Activated naive CD4-positive, alpha-beta T cell (primary cell): ENCODE measurements around the gene EIF3F.
A peak's percentile ranks its signal among the peaks of the same experiment; 100 is the strongest.
"Not testable (repeated sequence)": the region's sequence is repeated elsewhere in the genome, so short reads cannot be mapped to it uniquely, and the experiment has no call there.

ENCODE experiments used
- DNase-seq, 4 experiments: peaks; one replicate each; lab custom pipeline; 2025; lab: John Stamatoyannopoulos, UW

Gene EIF3F

GRCh38 chr11:7986768-7987559, at the start of gene EIF3F:
Gene EIF3F (plus strand): TSS chr11:7987337. CDS start chr11:7987353, 16 bp downstream.
- DNase-seq: peak; percentile 63 to 83 (median 70)

DNA sequence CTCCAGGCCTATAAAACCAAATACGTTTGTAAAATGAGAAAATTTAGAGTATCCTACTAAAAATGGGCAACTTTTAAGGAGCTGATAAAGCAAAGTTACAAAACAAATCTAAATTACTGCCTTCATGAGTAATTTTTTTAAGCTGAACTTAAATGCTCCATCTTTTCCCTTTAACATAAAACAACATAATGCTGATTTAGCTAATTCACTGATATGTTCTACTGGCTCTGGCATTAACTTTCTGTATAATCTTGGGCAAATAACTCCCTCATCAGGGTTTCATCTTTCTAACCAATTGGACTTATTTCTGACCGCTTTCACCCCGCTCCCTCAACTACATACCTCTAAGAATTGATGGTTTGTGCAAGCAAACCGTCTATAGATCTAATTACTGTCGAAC, 46.0 kb upstream of the EIF3F start:
- DNase-seq: no peak

- no peak for DNase-seq
Measured at GRCh38 chr11:7941608-7942007, 45.5 kb upstream of the EIF3F start, which contains the start of gene OR10A3. Gene OR10A3 (minus strand): TSS chr11:7941708. CDS start chr11:7939520, 2,188 bp downstream.

DNA sequence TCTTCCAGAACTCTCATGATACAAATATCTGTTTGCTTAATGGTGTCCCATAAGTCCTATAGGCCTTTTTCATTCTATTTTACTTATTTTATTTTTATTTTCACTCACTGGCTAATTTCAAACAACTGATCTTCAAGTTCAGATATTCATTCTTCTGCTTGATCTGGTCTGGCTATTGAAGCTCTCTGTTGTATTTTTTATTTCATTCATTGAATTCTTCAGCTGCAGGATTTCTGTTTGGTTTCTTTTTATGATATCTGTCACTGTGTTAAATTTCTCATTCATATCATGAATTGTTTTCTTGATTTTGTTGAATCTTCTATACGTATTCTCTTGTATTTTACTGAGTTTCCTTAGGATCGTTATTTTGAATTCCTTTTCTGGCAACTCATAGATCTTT, 43.0 kb upstream of the EIF3F start:
- no peak for DNase-seq

GRCh38 chr11:7949934-7950333, 37.2 kb upstream of the EIF3F start:
- DNase-seq: no peak

- DNase-seq: no peak
Measured at GRCh38 chr11:7955191-7955590, 31.9 kb upstream of the EIF3F start.

GRCh38 chr11:7964261-7964660, 22.9 kb upstream of the EIF3F start:
- no peak for DNase-seq

DNA sequence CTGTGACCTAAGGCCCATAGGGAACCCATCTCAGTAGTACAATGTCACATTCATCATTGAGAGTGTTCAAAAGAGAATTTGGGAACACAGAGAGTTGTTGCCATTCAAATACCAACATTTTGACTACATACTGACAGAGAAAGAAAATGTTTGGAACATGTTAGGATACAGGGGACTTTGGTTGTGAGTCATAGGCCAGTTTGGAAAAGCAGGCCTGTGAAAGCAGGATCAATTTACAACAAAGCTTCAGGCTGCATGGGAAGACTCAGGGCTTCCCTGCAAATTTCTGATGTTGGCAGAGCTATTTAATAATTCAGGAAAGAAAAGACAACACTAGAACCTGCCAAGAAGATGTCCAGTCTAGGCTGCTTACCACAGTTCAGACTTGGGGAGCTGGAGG, 22.3 kb upstream of the EIF3F start:
- DNase-seq: no peak

- DNase-seq: no peak
Measured at GRCh38 chr11:7965386-7965785, 21.8 kb upstream of the EIF3F start, which contains the start of gene NLRP10. Gene NLRP10 (minus strand): TSS chr11:7965447. CDS start chr11:7963495, 1,952 bp downstream.

DNA sequence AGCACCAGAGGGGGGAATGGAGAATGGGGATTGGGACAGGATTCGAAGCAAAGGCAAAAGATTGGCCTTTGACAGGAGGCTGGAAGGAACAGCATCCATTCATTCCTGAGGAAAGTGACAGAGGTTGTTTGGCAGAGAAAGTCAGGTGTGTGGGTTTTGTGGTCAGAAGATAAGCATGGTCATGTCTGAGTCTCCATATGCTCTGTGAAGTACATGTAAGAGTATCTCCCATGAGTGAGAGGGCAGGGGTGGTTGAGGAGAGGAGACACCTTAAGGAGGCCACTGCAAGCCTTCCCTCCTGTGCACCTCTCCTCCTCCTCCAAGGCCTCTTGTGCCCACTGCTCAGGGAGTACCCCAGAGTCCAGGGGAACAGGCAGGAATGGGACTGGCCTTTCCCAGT, 20.0 kb upstream of the EIF3F start:
- no peak for DNase-seq

DNA sequence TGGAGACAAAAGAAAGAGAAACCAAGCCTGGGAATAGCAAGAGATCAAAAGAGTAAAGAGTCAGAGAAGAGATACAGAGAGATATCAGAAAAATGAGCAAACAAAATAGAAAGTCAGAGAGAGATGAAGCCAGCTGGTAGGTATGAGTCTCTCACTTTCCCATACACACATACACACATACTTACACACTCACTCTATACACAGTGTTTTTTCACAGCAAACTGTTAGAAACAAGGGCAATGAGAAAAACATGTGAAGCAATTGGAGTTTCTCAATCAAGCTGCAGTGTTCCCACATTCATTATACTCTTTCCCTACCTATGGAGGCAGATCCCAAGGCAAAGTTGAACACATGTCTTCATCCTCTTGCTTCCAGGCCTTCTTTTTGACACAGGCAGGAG, 19.3 kb upstream of the EIF3F start:
- DNase-seq: no peak

DNA sequence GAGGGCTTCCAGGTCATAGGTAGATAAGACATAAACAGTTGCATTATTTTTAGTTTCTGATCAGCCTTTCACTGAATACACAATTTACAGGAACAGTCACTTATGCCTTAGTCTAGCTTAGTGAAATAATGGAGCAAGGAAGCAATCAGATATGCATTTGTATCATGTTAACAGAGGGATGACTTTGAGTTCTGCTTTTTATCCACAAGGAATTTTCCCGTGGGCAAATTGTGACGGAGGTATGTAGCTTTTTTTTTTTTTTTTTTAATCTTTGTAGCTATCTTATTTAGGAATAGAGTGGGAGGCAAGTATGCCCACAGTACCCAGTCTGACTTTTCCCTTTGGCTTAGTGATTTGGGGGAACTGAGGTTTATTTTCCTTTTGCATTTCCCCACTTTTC, 18.5 kb upstream of the EIF3F start:
- DNase-seq: no peak

GRCh38 chr11:7969756-7970646, 17.1 kb upstream of the EIF3F start:
- DNase-seq: no peak

- no peak for DNase-seq
Measured at GRCh38 chr11:7971846-7972245, 15.3 kb upstream of the EIF3F start.

GRCh38 chr11:7973011-7973410, 14.1 kb upstream of the EIF3F start:
- no peak for DNase-seq

DNA sequence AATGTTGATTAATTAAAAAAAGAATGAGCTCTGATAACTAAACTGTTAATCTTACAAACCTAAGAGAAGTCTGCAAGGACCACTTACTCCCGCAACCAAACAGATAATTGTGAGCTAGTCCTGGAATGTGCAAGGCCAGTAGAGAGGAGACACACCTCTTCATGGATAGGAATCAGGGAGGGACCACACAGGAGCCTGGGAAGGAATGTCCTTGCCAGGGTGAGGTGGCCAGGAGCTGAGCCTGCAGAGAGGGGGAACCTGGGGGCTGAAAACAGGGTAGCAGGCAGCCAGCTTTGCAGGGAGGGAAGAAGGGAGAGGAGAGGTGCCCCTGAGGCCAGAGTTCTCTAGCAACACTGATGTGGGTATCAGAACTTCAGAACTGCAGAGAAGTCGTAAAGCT, 12.5 kb upstream of the EIF3F start:
- DNase-seq: no peak

GRCh38 chr11:7977232-7977917, 9.8 kb upstream of the EIF3F start:
- DNase-seq: no peak

GRCh38 chr11:7981619-7982157, 5.4 kb upstream of the EIF3F start:
- DNase-seq: no peak

- DNase-seq: no peak
Measured at GRCh38 chr11:7982582-7983119, 4.5 kb upstream of the EIF3F start.

- no peak for DNase-seq
Measured at GRCh38 chr11:7983832-7984590, 3.1 kb upstream of the EIF3F start.

GRCh38 chr11:7987560-7987883, 385 bp downstream of the EIF3F start:
- DNase-seq: not testable (repeated sequence)
